ENCODE results near the gene TSG101.

The TSG101 gene

GRCh38 chr11:18521122-18521521 is 5.6 kb downstream of the TSG101 start:
- no peak overlapping the region for H3K4ac ChIP-seq (ENCODE audit: low read depth, low read length)
- no peak overlapping the region for H3K18ac ChIP-seq (ENCODE audit: low read length)
- H3K56ac ChIP-seq (ENCODE audit: low read length) = no peak overlapping the region
- no peak overlapping the region for H4K5ac ChIP-seq (ENCODE audit: low read length)
- H2BK15ac ChIP-seq (replicated peaks; ENCODE audit: low read depth) = no peak overlapping the region
- no peak overlapping the region for H4K8ac ChIP-seq (ENCODE audit: low read depth, low read length)
- WGBS (ENCODE audit: extremely low coverage, insufficient coverage, low lambda C conversion rate) = no CpG with 5 or more reads among the region's 3 CpGs
- no peaks in the 10 kb centered on the region for H3K27me3 ChIP-seq (ENCODE audit: insufficient read depth, low read length, poor library complexity)
- H3K27ac ChIP-seq (ENCODE audit: low read depth, low read length) = no peak overlapping the region
- peaks cover 7% of the 10 kb centered on the region for H3K79me1 ChIP-seq (ENCODE audit: low read length)
- no peak for DNase-seq
- H2BK120ac ChIP-seq (ENCODE audit: low read depth, low read length) = no peak overlapping the region
- H2AK5ac ChIP-seq (ENCODE audit: low read length) = no peak overlapping the region
- no peak overlapping the region for H2BK5ac ChIP-seq (ENCODE audit: low read length)
- H3K23ac ChIP-seq (ENCODE audit: low read length) = no peak overlapping the region
- H3K4me1 ChIP-seq (ENCODE audit: control insufficient read depth, low read depth, low read length) = no peaks in the 10 kb centered on the region
- peaks cover 9% of the 10 kb centered on the region for H3K79me2 ChIP-seq (ENCODE audit: control insufficient read depth, insufficient read depth, low read length)
- no peaks in the 10 kb centered on the region for H3K36me3 ChIP-seq (ENCODE audit: control insufficient read depth, insufficient read depth, low read length)
- no peak overlapping the region for H3K4me2 ChIP-seq (ENCODE audit: low read length)
- no peak overlapping the region for H3K4me3 ChIP-seq (ENCODE audit: low read length)
- H3K9ac ChIP-seq (ENCODE audit: low read length) = no peak overlapping the region

- H2BK5ac ChIP-seq (ENCODE audit: low read length) = no peak overlapping the region
- H2BK15ac ChIP-seq (replicated peaks; ENCODE audit: low read depth) = no peak overlapping the region
- H3K27ac ChIP-seq (ENCODE audit: low read depth, low read length) = no peak overlapping the region
- peaks cover 2% of the 10 kb centered on the region for H3K36me3 ChIP-seq (ENCODE audit: control insufficient read depth, insufficient read depth, low read length)
- no peak overlapping the region for H3K56ac ChIP-seq (ENCODE audit: low read length)
- H3K27me3 ChIP-seq (ENCODE audit: insufficient read depth, low read length, poor library complexity) = no peaks in the 10 kb centered on the region
- H3K79me1 ChIP-seq (ENCODE audit: low read length) = no peaks in the 10 kb centered on the region
- H3K9ac ChIP-seq (ENCODE audit: low read length) = no peak overlapping the region
- no peak overlapping the region for H3K4me3 ChIP-seq (ENCODE audit: low read length)
- H2AK5ac ChIP-seq (ENCODE audit: low read length) = no peak overlapping the region
- H3K4me1 ChIP-seq (ENCODE audit: control insufficient read depth, low read depth, low read length) = no peaks in the 10 kb centered on the region
- H3K4ac ChIP-seq (ENCODE audit: low read depth, low read length) = no peak overlapping the region
- H4K8ac ChIP-seq (ENCODE audit: low read depth, low read length) = no peak overlapping the region
- no peaks in the 10 kb centered on the region for H3K79me2 ChIP-seq (ENCODE audit: control insufficient read depth, insufficient read depth, low read length)
- H4K5ac ChIP-seq (ENCODE audit: low read length) = no peak overlapping the region
- H3K18ac ChIP-seq (ENCODE audit: low read length) = no peak overlapping the region
- no peak overlapping the region for H2BK120ac ChIP-seq (ENCODE audit: low read depth, low read length)
- H3K4me2 ChIP-seq (ENCODE audit: low read length) = no peak overlapping the region
- no peak for DNase-seq
- H3K23ac ChIP-seq (ENCODE audit: low read length) = no peak overlapping the region
Measured at GRCh38 chr11:18502352-18502751, 24.4 kb downstream of the TSG101 start.

GRCh38 chr11:18501629-18502028 is 25.1 kb downstream of the TSG101 start:
- peaks cover 2% of the 10 kb centered on the region for H3K36me3 ChIP-seq (ENCODE audit: control insufficient read depth, insufficient read depth, low read length)
- H2BK120ac ChIP-seq (ENCODE audit: low read depth, low read length) = no peak overlapping the region
- no peaks in the 10 kb centered on the region for H3K27me3 ChIP-seq (ENCODE audit: insufficient read depth, low read length, poor library complexity)
- H3K79me1 ChIP-seq (ENCODE audit: low read length) = no peaks in the 10 kb centered on the region
- no peak overlapping the region for H3K4me3 ChIP-seq (ENCODE audit: low read length)
- no peak overlapping the region for H3K27ac ChIP-seq (ENCODE audit: low read depth, low read length)
- H3K9ac ChIP-seq (ENCODE audit: low read length) = no peak overlapping the region
- H3K56ac ChIP-seq (ENCODE audit: low read length) = no peak overlapping the region
- no peak overlapping the region for H2BK5ac ChIP-seq (ENCODE audit: low read length)
- no CpG with 5 or more reads among the region's 1 CpG for WGBS (ENCODE audit: extremely low coverage, insufficient coverage, low lambda C conversion rate)
- H3K4me1 ChIP-seq (ENCODE audit: control insufficient read depth, low read depth, low read length) = no peaks in the 10 kb centered on the region
- DNase-seq = no peak
- no peak overlapping the region for H4K5ac ChIP-seq (ENCODE audit: low read length)
- H2AK5ac ChIP-seq (ENCODE audit: low read length) = no peak overlapping the region
- H3K18ac ChIP-seq (ENCODE audit: low read length) = no peak overlapping the region
- H3K4ac ChIP-seq (ENCODE audit: low read depth, low read length) = no peak overlapping the region
- H2BK15ac ChIP-seq (replicated peaks; ENCODE audit: low read depth) = no peak overlapping the region
- no peaks in the 10 kb centered on the region for H3K79me2 ChIP-seq (ENCODE audit: control insufficient read depth, insufficient read depth, low read length)
- no peak overlapping the region for H3K4me2 ChIP-seq (ENCODE audit: low read length)
- H4K8ac ChIP-seq (ENCODE audit: low read depth, low read length) = no peak overlapping the region
- H3K23ac ChIP-seq (ENCODE audit: low read length) = no peak overlapping the region

- Histone ChIP-seq H3K27me3 (ENCODE audit: insufficient read depth, low read length, poor library complexity) (no peaks in the 10 kb centered on the region), H2BK5ac (ENCODE audit: low read length) (no peak overlapping the region), H3K23ac (ENCODE audit: low read length) (no peak overlapping the region), H3K4me3 (ENCODE audit: low read length) (no peak overlapping the region), H3K4ac (ENCODE audit: low read depth, low read length) (no peak overlapping the region), H3K56ac (ENCODE audit: low read length) (no peak overlapping the region), H2AK5ac (ENCODE audit: low read length) (no peak overlapping the region), H3K4me1 (ENCODE audit: control insufficient read depth, low read depth, low read length) (no peaks in the 10 kb centered on the region), H4K8ac (ENCODE audit: low read depth, low read length) (no peak overlapping the region), H3K36me3 (ENCODE audit: control insufficient read depth, insufficient read depth, low read length) (peaks cover 2% of the 10 kb centered on the region), H3K18ac (ENCODE audit: low read length) (no peak overlapping the region), H2BK15ac (replicated peaks; ENCODE audit: low read depth) (no peak overlapping the region), H3K79me1 (ENCODE audit: low read length) (no peaks in the 10 kb centered on the region), H4K5ac (ENCODE audit: low read length) (no peak overlapping the region), H2BK120ac (ENCODE audit: low read depth, low read length) (no peak overlapping the region), H3K4me2 (ENCODE audit: low read length) (no peak overlapping the region), H3K27ac (ENCODE audit: low read depth, low read length) (no peak overlapping the region), H3K79me2 (ENCODE audit: control insufficient read depth, insufficient read depth, low read length) (no peaks in the 10 kb centered on the region), H3K9ac (ENCODE audit: low read length) (no peak overlapping the region)
- no CpG with 5 or more reads among the region's 1 CpG for WGBS (ENCODE audit: extremely low coverage, insufficient coverage, low lambda C conversion rate)
- DNase-seq = no peak
Measured at GRCh38 chr11:18498039-18498438, 28.7 kb downstream of the TSG101 start.

GRCh38 chr11:18495703-18496102 is 31.0 kb downstream of the TSG101 start:
- no CpG with 5 or more reads among the region's 4 CpGs for WGBS (ENCODE audit: extremely low coverage, insufficient coverage, low lambda C conversion rate)
- Histone ChIP-seq H3K23ac (ENCODE audit: low read length) (no peak overlapping the region), H3K4me2 (ENCODE audit: low read length) (no peak overlapping the region), H3K36me3 (ENCODE audit: control insufficient read depth, insufficient read depth, low read length) (no peaks in the 10 kb centered on the region), H3K79me1 (ENCODE audit: low read length) (no peaks in the 10 kb centered on the region), H2BK5ac (ENCODE audit: low read length) (no peak overlapping the region), H3K4me1 (ENCODE audit: control insufficient read depth, low read depth, low read length) (no peaks in the 10 kb centered on the region), H3K4me3 (ENCODE audit: low read length) (no peak overlapping the region), H3K56ac (ENCODE audit: low read length) (no peak overlapping the region), H3K4ac (ENCODE audit: low read depth, low read length) (no peak overlapping the region), H2BK120ac (ENCODE audit: low read depth, low read length) (no peak overlapping the region), H3K27ac (ENCODE audit: low read depth, low read length) (no peak overlapping the region), H3K27me3 (ENCODE audit: insufficient read depth, low read length, poor library complexity) (no peaks in the 10 kb centered on the region), H4K5ac (ENCODE audit: low read length) (no peak overlapping the region), H4K8ac (ENCODE audit: low read depth, low read length) (no peak overlapping the region), H3K79me2 (ENCODE audit: control insufficient read depth, insufficient read depth, low read length) (no peaks in the 10 kb centered on the region), H3K9ac (ENCODE audit: low read length) (no peak overlapping the region), H2AK5ac (ENCODE audit: low read length) (no peak overlapping the region), H2BK15ac (replicated peaks; ENCODE audit: low read depth) (no peak overlapping the region), H3K18ac (ENCODE audit: low read length) (no peak overlapping the region)
- no peak for DNase-seq

- H3K27me3 ChIP-seq (ENCODE audit: insufficient read depth, low read length, poor library complexity) = no peaks in the 10 kb centered on the region
- H3K4me2 ChIP-seq (ENCODE audit: low read length) = no peak overlapping the region
- H2AK5ac ChIP-seq (ENCODE audit: low read length) = no peak overlapping the region
- no peaks in the 10 kb centered on the region for H3K4me1 ChIP-seq (ENCODE audit: control insufficient read depth, low read depth, low read length)
- H3K4ac ChIP-seq (ENCODE audit: low read depth, low read length) = no peak overlapping the region
- no peak overlapping the region for H2BK120ac ChIP-seq (ENCODE audit: low read depth, low read length)
- no peak for DNase-seq
- no peaks in the 10 kb centered on the region for H3K79me1 ChIP-seq (ENCODE audit: low read length)
- no peak overlapping the region for H2BK5ac ChIP-seq (ENCODE audit: low read length)
- H3K56ac ChIP-seq (ENCODE audit: low read length) = no peak overlapping the region
- H3K27ac ChIP-seq (ENCODE audit: low read depth, low read length) = no peak overlapping the region
- H3K18ac ChIP-seq (ENCODE audit: low read length) = no peak overlapping the region
- no peak overlapping the region for H3K9ac ChIP-seq (ENCODE audit: low read length)
- H3K23ac ChIP-seq (ENCODE audit: low read length) = no peak overlapping the region
- no peak overlapping the region for H4K5ac ChIP-seq (ENCODE audit: low read length)
- no peak overlapping the region for H3K4me3 ChIP-seq (ENCODE audit: low read length)
- H3K79me2 ChIP-seq (ENCODE audit: control insufficient read depth, insufficient read depth, low read length) = no peaks in the 10 kb centered on the region
- H3K36me3 ChIP-seq (ENCODE audit: control insufficient read depth, insufficient read depth, low read length) = no peaks in the 10 kb centered on the region
- no peak overlapping the region for H4K8ac ChIP-seq (ENCODE audit: low read depth, low read length)
- H2BK15ac ChIP-seq (replicated peaks; ENCODE audit: low read depth) = no peak overlapping the region
Measured at GRCh38 chr11:18495271-18495670, 31.5 kb downstream of the TSG101 start.

Data from mesendoderm (in vitro differentiated cells).